GM12878 (cell line): ENCODE measurements around the gene PCDHGA10. TPM values are rescaled to one million over a fixed set of nuclear protein-coding genes. Genes with fewer than 3 reads are reported as not detected.

Experiments used
- CTCF ChIP-seq, 3 experiments: IDR thresholded peaks in 2 of 3; conservative IDR thresholded peaks in 1 of 3; 2 replicates each; pipeline ENCODE4 v1.5.1; 2011; ENCODE audit warnings: low read depth in 3 of 3, low read length in 3 of 3, mild to moderate bottlenecking in 3 of 3, control low read depth in 2 of 3, moderate library complexity in 2 of 3, inconsistent platforms in 1 of 3, mixed read lengths in 1 of 3; ENCODE audit not compliant: control insufficient read depth in 2 of 3, insufficient read depth in 1 of 3; ENCODE audit errors: extremely low read depth in 1 of 3
- CUX1 ChIP-seq: IDR thresholded peaks from 2 replicates; pipeline ENCODE4 v1.6.1; 2012; ENCODE audit warnings: improper control_type of control experiment, low read depth, low read length; ENCODE audit not compliant: insufficient replicate concordance
- FOXK2 ChIP-seq: fragments of 450-650 bp; IDR thresholded peaks from 2 replicates; pipeline ENCODE4 v1.6.1; 2017; ENCODE audit warnings: mild to moderate bottlenecking, moderate library complexity
- GATAD2B ChIP-seq: fragments of 450-650 bp; conservative IDR thresholded peaks from 2 replicates; pipeline ENCODE4 v1.6.1; 2017; ENCODE audit warnings: low read depth, mild to moderate bottlenecking, moderate library complexity
- HCFC1 ChIP-seq: fragments of 150-350 bp; IDR thresholded peaks from 2 replicates; pipeline ENCODE4 v1.6.1; 2014; ENCODE audit warnings: low read length
- MEF2A ChIP-seq: IDR thresholded peaks from 2 replicates; pipeline ENCODE4 v1.6.1; 2011; ENCODE audit warnings: low read depth, mild to moderate bottlenecking, low read length, moderate library complexity; ENCODE audit not compliant: insufficient read depth
- PKNOX1 ChIP-seq: fragments of 450-650 bp; IDR thresholded peaks from 2 replicates; pipeline ENCODE4 v1.6.1; 2016; ENCODE audit warnings: mild to moderate bottlenecking
- PRDM15 ChIP-seq: fragments of 450-650 bp; formaldehyde crosslinking; IDR thresholded peaks from 2 replicates; pipeline ENCODE4 v1.4.0; 2020; ENCODE audit warnings: mild to moderate bottlenecking, moderate library complexity
- RAD21 ChIP-seq: IDR thresholded peaks from 2 replicates; pipeline ENCODE4 v1.6.1; 2011; ENCODE audit warnings: mild to moderate bottlenecking, low read depth, low read length, moderate library complexity; ENCODE audit not compliant: insufficient read depth
- ZBTB40 ChIP-seq: fragments of 450-650 bp; IDR thresholded peaks from 2 replicates; pipeline ENCODE4 v1.6.1; 2016; ENCODE audit warnings: mild to moderate bottlenecking, moderate library complexity, borderline replicate concordance
- ZSCAN29 ChIP-seq: fragments of 450-650 bp; IDR thresholded peaks from 2 replicates; pipeline ENCODE4 v1.6.1; 2017; ENCODE audit warnings: mild to moderate bottlenecking, moderate library complexity
- polyA plus RNA-seq, 11 experiments: library from polyadenylated mRNA; depleted of rRNA in 4 of 11; unstranded in 6 of 11; stranded (reverse) in 5 of 11; fragments of >200 nt; fragmentation: Nextera tagmentation in 4 of 11; fragmentation: Illumina TruSeq in 1 of 11; extraction: Ambion mirVana in 4 of 11; extraction: Trizol in 1 of 11; gene quantifications; 1 replicate in 1 of 11; 2 replicates in 10 of 11; pipeline versions ENCODE4 v1.2.1 to v1.2.3, GENCODE V29; 2011 to 2016; ENCODE audit warnings: inconsistent platforms in 2 of 11, missing spikeins in 2 of 11, low read depth in 1 of 11
- total RNA-seq, 4 experiments: library from RNA; depleted of rRNA in 3 of 4; stranded (reverse); fragments of >200 nt in 3 of 4; fragmentation: Illumina TruSeq in 1 of 4; extraction: Trizol in 1 of 4; gene quantifications; 2 replicates each; pipeline versions ENCODE4 v1.2.1 to v1.2.3, GENCODE V29; 2013 to 2021

The PCDHGA10 gene
- total and polyA plus RNA-seq, 10 of the 15 experiments (the other 5 are each of a cell fraction or from before 2014, with no cell fraction given): 0.39 to 2.2 (median 1.1) TPM

GRCh38 chr5:141412854-141413539 is at the start of gene PCDHGA10 (continued):
- TF ChIP-seq PRDM15 (CRISPR knock-in tag): no peak
- no peak for TF ChIP-seq MEF2A
- no peak for TF ChIP-seq HCFC1
- TF ChIP-seq FOXK2: no peak
- TF ChIP-seq CUX1: no peak
- TF ChIP-seq GATAD2B: no peak
- peak; percentile 86 for TF ChIP-seq RAD21
- TF ChIP-seq PKNOX1: no peak
- TF ChIP-seq ZBTB40: no peak
- TF ChIP-seq CTCF (IDR thresholded peaks at IDR 0.05 in 2 of 3, conservative IDR thresholded peaks at IDR 0.05 in 1 of 3; ENCODE audit: control insufficient read depth in 2 of 3, extremely low read depth in 1 of 3, insufficient read depth in 1 of 3, low read depth in 3 of 3, low read length in 3 of 3): peak; percentile 81 to 86 (median 83)
- TF ChIP-seq ZSCAN29: peak; percentile 99
